Thymus (tissue), 11 donors: ENCODE measurements around the gene MOB2. TPM values are rescaled to one million over a fixed set of nuclear protein-coding genes. Genes with fewer than 3 reads are reported as not detected.

Experiments used
- DNase-seq, 9 donors: peaks; one replicate each; pipeline ENCODE4 v3.0.0-alpha.2; 2013; ENCODE audit warnings: low spot score in 9 of 9, low read depth in 6 of 9, missing footprints in 1 of 9
- H3K27ac ChIP-seq, 2 donors: one replicate each; pipeline ENCODE4 v1.5.1; 2013; ENCODE audit warnings: control low read depth in 1 of 2, low read depth in 1 of 2, low read length in 1 of 2, mild to moderate bottlenecking in 1 of 2, moderate library complexity in 1 of 2
- H3K27me3 ChIP-seq, 2 donors: one replicate each; pipeline ENCODE4 v1.5.1; 2013; ENCODE audit warnings: low read length in 1 of 2; ENCODE audit not compliant: control insufficient read depth in 2 of 2, insufficient read depth in 1 of 2
- H3K36me3 ChIP-seq, 2 donors: one replicate each; pipeline ENCODE4 v1.5.1; 2013; ENCODE audit warnings: low read length in 1 of 2, mild to moderate bottlenecking in 1 of 2, moderate library complexity in 1 of 2; ENCODE audit not compliant: control insufficient read depth in 2 of 2, insufficient read depth in 2 of 2
- H3K4me1 ChIP-seq, 2 donors: one replicate each; pipeline ENCODE4 v1.5.1; 2013; ENCODE audit warnings: low read length in 2 of 2; ENCODE audit not compliant: control insufficient read depth in 2 of 2, insufficient read depth in 2 of 2
- H3K4me3 ChIP-seq, 2 donors: one replicate each; pipeline ENCODE4 v1.5.1; 2013; ENCODE audit warnings: low read length in 2 of 2, control low read depth in 1 of 2, mild to moderate bottlenecking in 1 of 2
- H3K9me3 ChIP-seq, 2 donors: one replicate each; pipeline ENCODE4 v1.5.1; 2013; ENCODE audit warnings: low read length in 1 of 2, mild to moderate bottlenecking in 1 of 2; ENCODE audit not compliant: control insufficient read depth in 2 of 2, insufficient read depth in 1 of 2
- WGBS: extraction: QIAGEN DNeasy Blood & Tissue Kit; methylation state at CpG from one replicate; pipeline ENCODE4 v1.1.7; 2013; 5-methylcytosine and 5-hydroxymethylcytosine counted together
- polyA plus RNA-seq: library from polyadenylated mRNA; stranded (reverse); fragments of 200-250 nt; gene quantifications from one replicate; pipeline ENCODE4 v1.2.3, GENCODE V29; 2013
- total RNA-seq: library from RNA; stranded (reverse); fragments of 120-200 nt; gene quantifications from one replicate; pipeline ENCODE4 v1.2.4, GENCODE V29; 2013
- donor health status: healthy.

The MOB2 gene
- total and polyA plus RNA-seq, 2 donors: 34.0 to 46.5 TPM

- WGBS: 91% methylated on average over 19 of the region's 19 CpGs
- no peak for DNase-seq
- Histone ChIP-seq H3K36me3 (no peaks in the 10 kb centered on the region), H3K9me3 (peaks cover 2 to 4% of the 10 kb centered on the region in 2 donors), H3K27ac (no peak overlapping the region), H3K4me1 (peaks cover 32 to 44% of the 10 kb centered on the region in 2 donors), H3K4me3 (no peak overlapping the region), H3K27me3 (no peaks in the 10 kb centered on the region)
Observed at GRCh38 chr11:1520663-1521267, 34.2 kb upstream of the MOB2 start.

GRCh38 chr11:1520209-1520662, 33.7 kb upstream of the MOB2 start:
- WGBS: 95% methylated on average over 13 of the region's 13 CpGs
- Histone ChIP-seq H3K4me3 (no peak overlapping the region), H3K9me3 (peaks cover 2 to 4% of the 10 kb centered on the region in 2 donors), H3K4me1 (peaks cover 32 to 49% of the 10 kb centered on the region in 2 donors), H3K36me3 (no peaks in the 10 kb centered on the region), H3K27me3 (no peaks in the 10 kb centered on the region), H3K27ac (no peak overlapping the region)
- no peak for DNase-seq

GRCh38 chr11:1519028-1520010, 32.7 kb upstream of the MOB2 start:
- Histone ChIP-seq H3K4me1 (peaks cover 27 to 41% of the 10 kb centered on the region in 2 donors), H3K36me3 (no peaks in the 10 kb centered on the region), H3K27me3 (no peaks in the 10 kb centered on the region), H3K4me3 (no peak overlapping the region), H3K9me3 (peaks cover 2 to 4% of the 10 kb centered on the region in 2 donors), H3K27ac (no peak overlapping the region)
- 98% methylated on average over 17 of the region's 17 CpGs for WGBS
- no peak for DNase-seq

- peaks cover 17 to 31% of the 10 kb centered on the region in 2 donors for H3K4me1 ChIP-seq
- WGBS: 98% methylated on average over 23 of the region's 23 CpGs
- H3K27ac ChIP-seq: no peak overlapping the region
- no peak overlapping the region for H3K4me3 ChIP-seq
- no peaks in the 10 kb centered on the region for H3K27me3 ChIP-seq
- no peaks in the 10 kb centered on the region for H3K36me3 ChIP-seq
- DNase-seq: no peak
- H3K9me3 ChIP-seq: peaks cover 0 to 4% of the 10 kb centered on the region in 2 donors
Observed at GRCh38 chr11:1518301-1518700, 31.7 kb upstream of the MOB2 start.

- Histone ChIP-seq H3K27ac (no peak overlapping the region), H3K27me3 (no peaks in the 10 kb centered on the region), H3K36me3 (no peaks in the 10 kb centered on the region), H3K4me3 (no peak overlapping the region), H3K4me1 (peaks cover 10 to 23% of the 10 kb centered on the region in 2 donors), H3K9me3 (peaks cover 0 to 4% of the 10 kb centered on the region in 2 donors)
- no peak for DNase-seq
- WGBS: 95% methylated on average over 28 of the region's 28 CpGs
Observed at GRCh38 chr11:1517117-1518005, 30.8 kb upstream of the MOB2 start.

GRCh38 chr11:1516273-1517067, 29.9 kb upstream of the MOB2 start:
- Histone ChIP-seq H3K9me3 (peaks cover 0 to 4% of the 10 kb centered on the region in 2 donors), H3K36me3 (no peaks in the 10 kb centered on the region), H3K27me3 (no peaks in the 10 kb centered on the region), H3K27ac (no peak overlapping the region), H3K4me3 (no peak overlapping the region), H3K4me1 (peaks cover 6 to 19% of the 10 kb centered on the region in 2 donors)
- 95% methylated on average over 19 of the region's 19 CpGs for WGBS
- DNase-seq: no peak

GRCh38 chr11:1515082-1516060, 28.8 kb upstream of the MOB2 start:
- H3K36me3 ChIP-seq: no peaks in the 10 kb centered on the region
- no peak overlapping the region for H3K27ac ChIP-seq
- H3K27me3 ChIP-seq: no peaks in the 10 kb centered on the region
- peak in 7 of 9 donors; percentile 22 to 62 (median 44) for DNase-seq
- peaks cover 0 to 4% of the 10 kb centered on the region in 2 donors for H3K9me3 ChIP-seq
- no peak overlapping the region for H3K4me3 ChIP-seq
- H3K4me1 ChIP-seq: peaks cover 5 to 12% of the 10 kb centered on the region in 2 donors
- WGBS: 53% methylated on average over 36 of the region's 36 CpGs
